Ovary (tissue), 3 donors: ENCODE measurements around the gene PLS1.

Source experiments
- CTCF ChIP-seq, 3 donors: fragments of 450-650 bp in 2 of 3; fragments of 200-600 bp in 1 of 3; IDR thresholded peaks; one replicate each; pipeline versions ENCODE4 v1.5.1 to v1.8.0; 2016 to 2022; ENCODE audit warnings: antibody characterized with exemption in 3 of 3, mild to moderate bottlenecking in 1 of 3
- EP300 ChIP-seq: sonication (generic); formaldehyde crosslinking; IDR thresholded peaks from one replicate; pipeline ENCODE4 v1.6.1; 2017; ENCODE audit warnings: antibody characterized with exemption
- donor health status: DM: no; HTN: no; CAD: no.

GRCh38 chr3:142738396-142738795 lies 142.2 kb downstream of the PLS1 start:
- TF ChIP-seq EP300 (no peak), CTCF (IDR thresholded peaks at IDR 0.05) (no peak)
